HUES6 (cell line): ENCODE results near the gene CEBPE.

Experiments used
- H3K27ac ChIP-seq: 2 replicates; pipeline ENCODE4 v1.7.0; 2013; ENCODE audit warnings: low read depth, mild to moderate bottlenecking, low read length, inconsistent platforms
- H3K27me3 ChIP-seq: 2 replicates; pipeline ENCODE4 v1.6.1; 2013; ENCODE audit warnings: low read length; ENCODE audit not compliant: control insufficient read depth, insufficient read depth
- H3K36me3 ChIP-seq: 2 replicates; pipeline ENCODE4 v1.6.1; 2013; ENCODE audit warnings: low read length; ENCODE audit not compliant: control insufficient read depth, insufficient read depth
- H3K4me1 ChIP-seq: 2 replicates; pipeline ENCODE4 v1.6.1; 2013; ENCODE audit warnings: low read length; ENCODE audit not compliant: control insufficient read depth, insufficient read depth
- H3K4me3 ChIP-seq: 2 replicates; pipeline ENCODE4 v1.5.1; 2013; ENCODE audit warnings: low read depth, low read length
- H3K9ac ChIP-seq: one replicate; pipeline ENCODE4 v1.6.1; 2013; ENCODE audit warnings: mild to moderate bottlenecking, low read length
- H3K9me3 ChIP-seq: 2 replicates; pipeline ENCODE4 v1.6.1; 2013; ENCODE audit warnings: low read depth, low read length; ENCODE audit not compliant: control insufficient read depth, insufficient read depth

Gene CEBPE

DNA sequence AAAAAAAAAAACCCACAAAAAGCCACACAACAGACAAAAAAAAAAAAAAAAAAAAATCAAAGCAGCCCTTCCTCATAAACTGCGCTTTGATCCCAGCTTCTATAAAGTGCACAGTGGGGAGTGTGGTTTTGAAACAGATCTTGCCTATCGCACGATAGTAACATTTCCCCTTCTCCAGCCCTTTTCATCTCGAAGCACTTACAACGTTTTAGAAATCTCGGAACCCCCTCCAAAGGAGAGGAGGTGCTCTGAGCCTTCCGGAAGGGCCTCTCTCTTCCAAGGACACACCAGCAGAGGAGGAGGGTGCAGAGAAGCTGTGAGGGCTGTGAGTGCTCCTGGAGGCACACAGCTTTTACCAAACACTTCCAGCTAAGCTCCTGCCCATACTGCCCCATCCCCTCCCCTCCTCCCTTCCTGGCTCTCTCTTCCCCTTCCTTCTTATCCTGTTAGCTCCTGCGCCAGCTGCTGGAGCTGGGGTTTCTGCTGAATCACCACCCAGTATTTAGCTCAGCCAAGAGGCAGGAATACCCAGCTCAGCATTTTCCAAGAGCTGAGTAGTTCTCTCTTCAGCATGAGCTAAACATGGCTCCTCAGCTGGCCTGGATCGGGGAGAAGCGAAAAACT is 36.0 kb upstream of the CEBPE start:
- Histone ChIP-seq H3K9ac (peak overlapping the region; percentile 34), H3K4me1 (peaks cover 31% of the 10 kb centered on the region), H3K27me3 (no peaks in the 10 kb centered on the region), H3K4me3 (no peak overlapping the region), H3K36me3 (peaks cover 45% of the 10 kb centered on the region), H3K27ac (peak overlapping the region; percentile 69), H3K9me3 (no peaks in the 10 kb centered on the region)

DNA sequence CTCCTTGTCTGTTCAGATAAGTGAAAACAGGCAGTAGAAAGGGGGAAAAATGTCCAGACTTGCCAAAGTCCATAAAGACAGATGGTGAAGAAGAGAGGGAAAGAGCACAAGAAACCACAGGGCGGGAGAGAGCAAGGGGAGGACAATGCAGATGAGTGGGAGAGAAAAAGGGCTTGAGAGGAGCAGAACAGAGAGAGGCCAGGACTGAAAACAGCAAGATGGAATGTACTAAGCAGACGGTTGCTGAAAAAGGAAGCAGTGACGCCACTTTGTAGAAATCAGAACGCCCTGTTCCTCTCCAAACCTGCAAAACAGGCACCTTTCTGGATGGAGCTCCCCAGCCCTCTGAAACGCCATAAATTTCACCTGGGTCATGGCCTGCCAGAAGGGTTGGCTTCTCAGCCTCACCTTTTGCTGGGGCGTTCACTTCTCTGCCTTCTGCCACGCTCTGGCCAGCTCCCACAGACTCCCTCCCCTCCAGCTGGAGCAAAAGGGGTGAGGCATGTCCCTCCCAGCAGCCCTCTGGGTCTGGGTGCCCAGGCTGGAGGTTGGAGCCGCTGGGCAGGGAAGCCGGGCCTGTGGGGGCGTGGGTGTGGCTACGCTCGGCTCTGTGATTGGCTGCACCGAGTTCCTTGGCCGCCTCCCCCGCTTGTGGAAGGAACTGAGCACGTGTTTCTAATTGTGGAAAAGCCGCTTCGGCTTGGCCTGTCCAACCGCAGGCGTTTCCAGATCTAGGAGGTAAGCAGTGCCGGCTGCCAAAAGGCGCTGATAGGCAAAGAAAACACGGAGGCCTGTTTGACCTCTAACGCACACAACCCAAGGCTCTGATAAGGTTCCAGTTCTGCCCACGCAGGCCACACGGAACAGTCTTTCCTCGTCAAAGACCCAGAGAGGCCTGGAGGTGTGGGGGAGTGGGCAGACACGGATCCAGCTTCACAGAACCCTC is 35.1 kb upstream of the CEBPE start:
- peaks cover 48% of the 10 kb centered on the region for H3K36me3 ChIP-seq
- H3K4me3 ChIP-seq = no peak overlapping the region
- H3K9me3 ChIP-seq = no peaks in the 10 kb centered on the region
- H3K4me1 ChIP-seq = peaks cover 22% of the 10 kb centered on the region
- peak overlapping the region; percentile 45 for H3K9ac ChIP-seq
- H3K27ac ChIP-seq = peak overlapping the region; percentile 69; the same call in 1 of the 2 replicates
- no peaks in the 10 kb centered on the region for H3K27me3 ChIP-seq

DNA sequence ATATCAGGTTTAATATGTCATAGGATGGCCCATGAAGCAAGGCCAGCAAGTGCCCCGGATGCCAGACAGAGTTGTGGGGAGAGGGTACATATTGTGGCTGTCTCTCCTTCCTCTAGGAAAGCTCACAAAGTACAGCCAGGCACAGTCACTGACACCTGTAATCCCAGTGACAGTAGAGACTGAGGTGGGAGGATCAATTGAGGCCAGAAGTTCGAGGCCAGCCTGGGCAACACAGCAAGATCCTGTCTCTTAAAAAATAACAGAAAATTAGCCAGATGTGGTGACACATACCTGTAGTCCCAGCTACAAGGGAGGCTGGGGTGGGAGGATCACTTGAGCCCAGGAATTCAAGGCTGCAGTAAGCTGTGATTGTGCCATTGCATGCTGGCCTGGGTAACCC is 32.3 kb upstream of the CEBPE start:
- peaks cover 43% of the 10 kb centered on the region for H3K36me3 ChIP-seq
- no peaks in the 10 kb centered on the region for H3K9me3 ChIP-seq
- H3K9ac ChIP-seq = no peak overlapping the region
- H3K27ac ChIP-seq = no peak overlapping the region
- H3K27me3 ChIP-seq = no peaks in the 10 kb centered on the region
- H3K4me1 ChIP-seq = peaks cover 28% of the 10 kb centered on the region
- H3K4me3 ChIP-seq = no peak overlapping the region

DNA sequence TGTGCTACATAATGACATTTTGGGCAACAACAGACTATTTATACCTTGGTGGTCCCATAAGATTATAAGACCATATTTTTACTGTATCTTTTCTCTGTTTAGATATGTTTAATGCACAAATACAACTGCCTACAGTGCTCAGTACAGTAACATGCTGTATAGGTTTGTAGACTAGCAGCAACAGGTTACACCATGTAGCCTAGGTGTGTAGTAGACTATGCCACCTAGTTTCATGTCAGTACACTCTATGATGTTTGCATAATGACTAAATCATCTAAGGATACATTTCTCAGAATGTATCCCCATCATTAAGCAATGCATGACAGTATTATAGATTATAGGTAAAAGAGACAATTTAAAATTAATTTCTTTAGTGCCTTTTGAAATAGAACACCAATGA is 30.7 kb upstream of the CEBPE start:
- Histone ChIP-seq H3K4me1 (peaks cover 26% of the 10 kb centered on the region), H3K36me3 (peaks cover 52% of the 10 kb centered on the region), H3K9ac (no peak overlapping the region), H3K27ac (no peak overlapping the region), H3K27me3 (no peaks in the 10 kb centered on the region), H3K9me3 (no peaks in the 10 kb centered on the region), H3K4me3 (no peak overlapping the region)

DNA sequence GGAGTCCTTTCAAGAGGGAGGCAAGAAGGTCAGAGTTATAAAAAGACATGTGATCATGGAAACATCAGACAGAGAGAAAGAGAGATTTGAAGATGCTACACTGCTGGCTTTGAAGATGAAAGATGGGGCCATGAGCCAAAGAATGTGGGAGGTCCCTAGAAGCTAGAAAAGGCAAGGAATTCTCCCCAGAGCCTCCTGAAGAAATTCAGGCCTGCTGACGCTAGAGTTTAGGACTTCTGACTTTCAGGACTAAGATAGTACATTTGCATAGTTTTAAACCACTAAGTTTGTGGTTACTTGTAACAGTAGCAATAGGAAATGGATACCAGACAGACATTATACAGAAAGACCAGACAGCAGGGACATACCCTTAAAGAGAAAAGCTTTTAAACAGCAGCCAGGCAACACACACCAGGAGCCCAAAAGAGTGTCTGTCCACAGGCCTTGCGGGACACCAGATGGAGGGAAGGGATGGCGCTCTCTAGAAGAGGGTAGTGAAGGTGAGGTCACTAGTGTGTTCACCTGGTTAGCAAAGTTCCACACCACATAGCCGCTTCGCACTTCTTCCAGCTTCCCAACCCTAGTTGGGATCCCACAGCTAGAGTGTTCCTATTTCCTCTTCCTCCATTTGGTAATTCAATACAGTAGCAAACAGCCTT is 29.7 kb upstream of the CEBPE start:
- no peaks in the 10 kb centered on the region for H3K27me3 ChIP-seq
- no peak overlapping the region for H3K27ac ChIP-seq
- H3K4me3 ChIP-seq = no peak overlapping the region
- H3K9me3 ChIP-seq = no peaks in the 10 kb centered on the region
- no peak overlapping the region for H3K9ac ChIP-seq
- peaks cover 52% of the 10 kb centered on the region for H3K36me3 ChIP-seq
- H3K4me1 ChIP-seq = peaks cover 16% of the 10 kb centered on the region; the same call in 1 of the 2 replicates

DNA sequence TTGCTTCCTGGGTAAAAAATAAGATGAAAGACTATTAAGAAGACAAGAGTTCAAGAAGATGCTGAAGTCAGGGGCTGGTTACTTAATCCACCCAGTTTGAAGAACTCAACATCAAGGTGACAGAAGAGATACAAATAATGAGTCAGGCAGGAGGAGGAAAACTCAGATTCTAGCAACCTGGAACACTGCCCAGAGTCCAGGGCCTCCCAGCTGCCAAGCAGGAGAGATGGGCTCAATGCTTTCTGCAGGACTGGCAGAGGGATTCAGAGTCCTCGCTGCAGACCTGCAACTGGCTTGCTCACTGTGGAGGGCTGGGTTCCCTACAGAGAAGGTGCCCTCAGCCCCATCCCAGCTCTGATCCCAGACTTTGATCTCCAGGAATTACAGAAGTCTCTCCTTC is 28.6 kb upstream of the CEBPE start:
- peaks cover 15% of the 10 kb centered on the region; the same call in 1 of the 2 replicates for H3K4me1 ChIP-seq
- H3K9ac ChIP-seq = no peak overlapping the region
- H3K27me3 ChIP-seq = no peaks in the 10 kb centered on the region
- H3K4me3 ChIP-seq = no peak overlapping the region
- no peaks in the 10 kb centered on the region for H3K9me3 ChIP-seq
- H3K27ac ChIP-seq = no peak overlapping the region
- H3K36me3 ChIP-seq = peaks cover 63% of the 10 kb centered on the region

DNA sequence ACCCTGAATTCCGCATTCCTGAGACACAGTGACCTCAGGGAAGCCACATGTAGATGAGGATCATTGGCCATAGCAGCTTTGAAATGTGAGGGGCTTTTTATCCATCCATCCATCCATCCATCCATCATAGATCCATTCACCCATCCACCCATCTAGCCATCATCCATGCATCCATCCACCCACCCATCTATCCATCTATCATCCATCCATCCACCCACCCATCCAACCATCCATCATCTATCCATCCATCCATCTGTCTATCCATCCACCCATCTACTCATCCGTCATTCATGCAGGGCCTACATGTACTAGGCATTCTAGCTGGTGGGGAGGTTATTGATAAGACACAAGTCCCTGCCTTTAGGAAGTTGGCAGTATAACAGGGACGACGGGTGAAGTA is 27.9 kb upstream of the CEBPE start:
- Histone ChIP-seq H3K27me3 (no peaks in the 10 kb centered on the region), H3K4me3 (no peak overlapping the region)

DNA sequence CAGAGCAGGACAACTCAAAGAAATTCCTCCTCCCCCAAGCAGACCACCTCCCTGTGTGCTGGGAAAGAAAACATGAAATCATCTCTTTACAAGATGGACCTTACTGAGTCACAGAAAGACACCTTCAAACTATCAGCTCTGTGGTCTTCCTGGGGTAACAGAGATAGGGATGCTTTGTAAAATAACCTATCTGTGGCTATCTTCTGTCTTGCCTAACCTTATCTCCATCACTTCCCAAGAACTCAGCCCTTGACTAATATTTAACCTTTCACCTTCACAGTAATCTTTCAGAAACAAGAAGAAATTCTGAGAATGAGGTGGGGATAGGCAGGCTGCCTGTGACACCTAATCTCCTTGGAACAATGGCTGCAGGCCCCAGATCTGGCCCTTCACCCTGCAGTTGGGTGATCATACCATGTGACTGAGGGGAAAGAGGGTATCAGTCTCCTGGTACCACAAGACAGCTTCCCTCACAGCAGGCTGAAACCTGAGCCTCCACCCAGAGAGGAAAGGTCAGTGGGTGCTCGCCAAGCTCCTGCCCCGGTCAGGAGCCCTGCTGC is 27.4 kb upstream of the CEBPE start:
- no peaks in the 10 kb centered on the region for H3K9me3 ChIP-seq
- peaks cover 15% of the 10 kb centered on the region; the same call in 1 of the 2 replicates for H3K4me1 ChIP-seq
- no peak overlapping the region for H3K27ac ChIP-seq
- no peak overlapping the region for H3K9ac ChIP-seq
- no peak overlapping the region for H3K4me3 ChIP-seq
- peaks cover 73% of the 10 kb centered on the region for H3K36me3 ChIP-seq
- no peaks in the 10 kb centered on the region for H3K27me3 ChIP-seq

More for the DNA sequence above, 27.9 kb upstream of the CEBPE start:
- H3K4me1 ChIP-seq = peaks cover 15% of the 10 kb centered on the region; the same call in 1 of the 2 replicates
- peaks cover 69% of the 10 kb centered on the region for H3K36me3 ChIP-seq
- no peak overlapping the region for H3K27ac ChIP-seq
- H3K9me3 ChIP-seq = no peaks in the 10 kb centered on the region
- H3K9ac ChIP-seq = no peak overlapping the region

DNA sequence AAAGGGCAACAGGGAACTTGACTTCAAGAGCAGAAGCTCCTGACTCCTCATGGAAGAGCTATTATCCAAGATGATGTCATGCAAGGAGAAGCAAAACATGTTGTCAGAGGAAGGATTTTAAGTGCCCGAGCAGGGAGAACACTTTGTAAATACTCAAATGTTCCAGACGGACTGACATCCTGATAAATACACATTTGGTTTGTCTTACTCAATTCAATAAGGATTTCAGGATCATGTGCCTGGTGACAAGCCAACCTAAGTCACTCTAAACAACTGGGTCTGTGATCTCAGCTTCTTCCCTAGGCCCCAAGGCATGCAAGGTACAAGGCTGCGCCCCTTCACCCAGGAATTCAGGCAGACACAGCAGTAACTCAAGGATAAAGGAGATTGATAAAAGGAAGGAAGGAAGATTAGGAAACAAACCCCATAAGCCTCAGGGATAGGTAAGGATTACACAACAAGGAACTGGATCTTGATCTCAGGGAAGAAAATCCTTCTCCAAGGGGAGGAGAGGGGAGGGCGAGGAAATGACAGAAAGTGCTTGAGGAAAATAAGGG is 26.8 kb upstream of the CEBPE start:
- peaks cover 15% of the 10 kb centered on the region; the same call in 1 of the 2 replicates for H3K4me1 ChIP-seq
- no peaks in the 10 kb centered on the region for H3K27me3 ChIP-seq
- H3K4me3 ChIP-seq = no peak overlapping the region
- no peak overlapping the region; the same call in 1 of the 2 replicates for H3K27ac ChIP-seq
- H3K9ac ChIP-seq = no peak overlapping the region
- peaks cover 72% of the 10 kb centered on the region for H3K36me3 ChIP-seq
- H3K9me3 ChIP-seq = no peaks in the 10 kb centered on the region

DNA sequence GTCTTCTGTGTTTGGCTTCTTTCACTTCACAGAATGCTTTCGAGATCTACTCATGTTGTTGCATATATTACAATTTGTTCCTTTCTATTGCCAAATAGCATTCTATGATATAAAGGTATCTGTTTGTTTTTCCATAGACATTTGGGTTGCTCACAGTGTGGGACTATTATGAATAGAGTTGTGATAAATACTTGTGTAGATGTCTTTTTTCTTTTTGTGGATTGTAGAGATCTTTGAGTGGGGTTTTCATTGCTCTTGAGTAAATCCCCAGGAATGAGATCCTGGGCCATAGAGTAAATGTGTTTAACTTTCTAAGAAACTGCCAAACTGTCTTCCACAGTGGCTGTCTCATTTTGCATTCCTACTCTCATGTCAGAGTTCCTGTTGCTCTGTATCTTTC is 24.9 kb upstream of the CEBPE start:
- Histone ChIP-seq H3K4me3 (no peak overlapping the region), H3K27ac (no peak overlapping the region), H3K4me1 (peaks cover 15% of the 10 kb centered on the region; the same call in 1 of the 2 replicates), H3K27me3 (no peaks in the 10 kb centered on the region), H3K36me3 (peaks cover 76% of the 10 kb centered on the region), H3K9ac (no peak overlapping the region), H3K9me3 (no peaks in the 10 kb centered on the region)
